GM12878 (cell line): ENCODE measurements around the gene CNGA4.

ENCODE experiments used
- CHD1 ChIP-seq: IDR thresholded peaks from 2 replicates; pipeline ENCODE4 v1.6.1; 2012; ENCODE audit warnings: low read depth, low read length, improper control_type of control experiment
- TF ChIP-seq, protein P1 (sequence below): fragments of 450-650 bp; IDR thresholded peaks from 2 replicates; pipeline ENCODE4 v1.6.1; 2018; ENCODE audit warnings: mild to moderate bottlenecking, low read depth, moderate library complexity; ENCODE audit not compliant: partially characterized antibody

DNA sequence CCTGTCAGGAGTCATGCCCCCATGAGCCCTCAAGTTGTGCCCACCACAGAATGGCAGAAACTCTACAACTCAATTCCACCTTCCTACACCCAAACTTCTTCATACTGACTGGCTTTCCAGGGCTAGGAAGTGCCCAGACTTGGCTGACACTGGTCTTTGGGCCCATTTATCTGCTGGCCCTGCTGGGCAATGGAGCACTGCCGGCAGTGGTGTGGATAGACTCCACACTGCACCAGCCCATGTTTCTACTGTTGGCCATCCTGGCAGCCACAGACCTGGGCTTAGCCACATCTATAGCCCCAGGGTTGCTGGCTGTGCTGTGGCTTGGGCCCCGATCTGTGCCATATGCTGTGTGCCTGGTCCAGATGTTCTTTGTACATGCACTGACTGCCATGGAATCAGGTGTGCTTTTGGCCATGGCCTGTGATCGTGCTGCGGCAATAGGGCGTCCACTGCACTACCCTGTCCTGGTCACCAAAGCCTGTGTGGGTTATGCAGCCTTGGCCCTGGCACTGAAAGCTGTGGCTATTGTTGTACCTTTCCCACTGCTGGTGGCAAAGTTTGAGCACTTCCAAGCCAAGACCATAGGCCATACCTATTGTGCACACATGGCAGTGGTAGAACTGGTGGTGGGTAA is 39.6 kb upstream of the CNGA4 start, which contains the start of gene OR52W1:
- no peak for TF ChIP-seq CHD1
- TF ChIP-seq, protein P1, sequence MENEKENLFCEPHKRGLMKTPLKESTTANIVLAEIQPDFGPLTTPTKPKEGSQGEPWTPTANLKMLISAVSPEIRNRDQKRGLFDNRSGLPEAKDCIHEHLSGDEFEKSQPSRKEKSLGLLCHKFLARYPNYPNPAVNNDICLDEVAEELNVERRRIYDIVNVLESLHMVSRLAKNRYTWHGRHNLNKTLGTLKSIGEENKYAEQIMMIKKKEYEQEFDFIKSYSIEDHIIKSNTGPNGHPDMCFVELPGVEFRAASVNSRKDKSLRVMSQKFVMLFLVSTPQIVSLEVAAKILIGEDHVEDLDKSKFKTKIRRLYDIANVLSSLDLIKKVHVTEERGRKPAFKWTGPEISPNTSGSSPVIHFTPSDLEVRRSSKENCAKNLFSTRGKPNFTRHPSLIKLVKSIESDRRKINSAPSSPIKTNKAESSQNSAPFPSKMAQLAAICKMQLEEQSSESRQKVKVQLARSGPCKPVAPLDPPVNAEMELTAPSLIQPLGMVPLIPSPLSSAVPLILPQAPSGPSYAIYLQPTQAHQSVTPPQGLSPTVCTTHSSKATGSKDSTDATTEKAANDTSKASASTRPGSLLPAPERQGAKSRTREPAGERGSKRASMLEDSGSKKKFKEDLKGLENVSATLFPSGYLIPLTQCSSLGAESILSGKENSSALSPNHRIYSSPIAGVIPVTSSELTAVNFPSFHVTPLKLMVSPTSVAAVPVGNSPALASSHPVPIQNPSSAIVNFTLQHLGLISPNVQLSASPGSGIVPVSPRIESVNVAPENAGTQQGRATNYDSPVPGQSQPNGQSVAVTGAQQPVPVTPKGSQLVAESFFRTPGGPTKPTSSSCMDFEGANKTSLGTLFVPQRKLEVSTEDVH: no peak
